HEK293 (cell line): ENCODE measurements around the gene ARHGAP5.
A peak's percentile ranks its signal among the peaks of the same experiment; 100 is the strongest.

ENCODE experiments used
- BCL11B ChIP-seq: fragments of 450-650 bp; formaldehyde crosslinking; IDR thresholded peaks from 2 replicates; pipeline ENCODE4 v1.5.1; 2016; ENCODE audit warnings: low read depth, missing biosample characterization, missing genetic modification characterization
- FEZF1 ChIP-seq: fragments of 450-650 bp; formaldehyde crosslinking; IDR thresholded peaks from 2 replicates; pipeline ENCODE4 v1.5.1; 2016; ENCODE audit warnings: missing biosample characterization, missing genetic modification characterization
- GLIS1 ChIP-seq: fragments of 450-650 bp; formaldehyde crosslinking; IDR thresholded peaks from 2 replicates; pipeline ENCODE4 v1.5.1; 2016; ENCODE audit warnings: missing biosample characterization, missing genetic modification characterization
- HOXD13 ChIP-seq: sonication (generic); formaldehyde crosslinking; IDR thresholded peaks from 2 replicates; pipeline ENCODE4 v1.8.0; 2022; ENCODE audit warnings: missing genetic modification reagents, borderline replicate concordance
- KLF9 ChIP-seq: fragments of 450-650 bp; formaldehyde crosslinking; IDR thresholded peaks from 2 replicates; pipeline ENCODE4 v1.5.1; 2016; ENCODE audit warnings: missing biosample characterization, missing genetic modification characterization, low read depth
- RBAK ChIP-seq: fragments of 450-650 bp; formaldehyde crosslinking; IDR thresholded peaks from 2 replicates; pipeline ENCODE4 v1.5.1; 2016; ENCODE audit warnings: missing biosample characterization, missing genetic modification characterization
- REPIN1 ChIP-seq: fragments of 450-650 bp; formaldehyde crosslinking; IDR thresholded peaks from 2 replicates; pipeline ENCODE4 v1.5.1; 2017; ENCODE audit warnings: missing biosample characterization, missing genetic modification characterization, low read depth
- TCF7L2 ChIP-seq: IDR thresholded peaks from 2 replicates; pipeline ENCODE4 v1.6.1; 2011; ENCODE audit warnings: low read depth, mild to moderate bottlenecking, inconsistent platforms, low read length, moderate library complexity, borderline replicate concordance
- TRIM28 ChIP-seq: IDR thresholded peaks from 2 replicates; pipeline ENCODE4 v1.6.1; 2011; ENCODE audit warnings: low read length, control low read depth, borderline replicate concordance
- YY1 ChIP-seq: fragments of 450-650 bp; formaldehyde crosslinking; IDR thresholded peaks from 2 replicates; pipeline ENCODE4 v1.5.1; 2018; ENCODE audit warnings: missing biosample characterization, missing genetic modification characterization
- ZNF10 ChIP-seq: fragments of 450-650 bp; formaldehyde crosslinking; IDR thresholded peaks from 2 replicates; pipeline ENCODE4 v1.5.1; 2017; ENCODE audit warnings: missing biosample characterization, missing genetic modification characterization
- ZNF155 ChIP-seq: fragments of 450-650 bp; formaldehyde crosslinking; IDR thresholded peaks from 2 replicates; pipeline ENCODE4 v1.5.1; 2016; ENCODE audit warnings: missing biosample characterization, missing genetic modification characterization
- ZNF16 ChIP-seq: fragments of 450-650 bp; formaldehyde crosslinking; IDR thresholded peaks from 2 replicates; pipeline ENCODE4 v1.5.1; 2016; ENCODE audit warnings: low read depth, missing biosample characterization, missing genetic modification characterization
- ZNF248 ChIP-seq: fragments of 450-650 bp; formaldehyde crosslinking; IDR thresholded peaks from 2 replicates; pipeline ENCODE4 v1.5.1; 2017; ENCODE audit warnings: missing biosample characterization, missing genetic modification characterization
- ZNF311 ChIP-seq: fragments of 450-650 bp; formaldehyde crosslinking; IDR thresholded peaks from 2 replicates; pipeline ENCODE4 v1.5.1; 2017; ENCODE audit warnings: missing biosample characterization, missing genetic modification characterization, borderline replicate concordance
- ZNF366 ChIP-seq: fragments of 450-650 bp; formaldehyde crosslinking; conservative IDR thresholded peaks from 2 replicates; pipeline ENCODE4 v1.5.1; 2016; ENCODE audit warnings: missing biosample characterization, missing genetic modification characterization
- ZNF391 ChIP-seq: fragments of 450-650 bp; formaldehyde crosslinking; IDR thresholded peaks from 2 replicates; pipeline ENCODE4 v1.5.1; 2016; ENCODE audit warnings: low read depth, missing biosample characterization, missing genetic modification characterization, borderline replicate concordance
- ZNF394 ChIP-seq: fragments of 450-650 bp; formaldehyde crosslinking; IDR thresholded peaks from 2 replicates; pipeline ENCODE4 v1.5.1; 2016; ENCODE audit warnings: missing biosample characterization, missing genetic modification characterization, mild to moderate bottlenecking, moderate library complexity, borderline replicate concordance
- ZNF48 ChIP-seq: fragments of 450-650 bp; formaldehyde crosslinking; IDR thresholded peaks from 2 replicates; pipeline ENCODE4 v1.5.1; 2016; ENCODE audit warnings: missing biosample characterization, missing genetic modification characterization
- ZNF624 ChIP-seq: fragments of 450-650 bp; formaldehyde crosslinking; IDR thresholded peaks from 2 replicates; pipeline ENCODE4 v1.5.1; 2017; ENCODE audit warnings: missing biosample characterization, missing genetic modification characterization
- ZNF654 ChIP-seq: fragments of 450-650 bp; formaldehyde crosslinking; IDR thresholded peaks from 2 replicates; pipeline ENCODE4 v1.5.1; 2016; ENCODE audit warnings: low read depth, missing biosample characterization, missing genetic modification characterization
- ZNF664 ChIP-seq: fragments of 450-650 bp; formaldehyde crosslinking; IDR thresholded peaks from 2 replicates; pipeline ENCODE4 v1.5.1; 2016; ENCODE audit warnings: missing biosample characterization, missing genetic modification characterization
- ZNF76 ChIP-seq: fragments of 450-650 bp; formaldehyde crosslinking; IDR thresholded peaks from 2 replicates; pipeline ENCODE4; 2016; ENCODE audit warnings: low read depth, missing biosample characterization, missing genetic modification characterization, borderline replicate concordance
- ZNF837 ChIP-seq: fragments of 450-650 bp; formaldehyde crosslinking; IDR thresholded peaks from 2 replicates; pipeline ENCODE4 v1.5.1; 2016; ENCODE audit warnings: missing biosample characterization, missing genetic modification characterization
- ZNF843 ChIP-seq: fragments of 450-650 bp; formaldehyde crosslinking; IDR thresholded peaks from 2 replicates; pipeline ENCODE4 v1.5.1; 2016; ENCODE audit warnings: missing biosample characterization, missing genetic modification characterization
- ZXDB ChIP-seq: fragments of 450-650 bp; formaldehyde crosslinking; IDR thresholded peaks from 2 replicates; pipeline ENCODE4 v1.5.1; 2016; ENCODE audit warnings: missing biosample characterization, missing genetic modification characterization
- TF ChIP-seq, protein P1 (sequence below): fragments of 450-650 bp; formaldehyde crosslinking; IDR thresholded peaks from 2 replicates; pipeline ENCODE4 v1.5.1; 2016; ENCODE audit warnings: missing biosample characterization, missing genetic modification characterization, low read depth
- TF ChIP-seq, protein P2 (sequence below): fragments of 450-650 bp; formaldehyde crosslinking; IDR thresholded peaks from 2 replicates; pipeline ENCODE4 v1.5.1; 2016; ENCODE audit warnings: missing biosample characterization, missing genetic modification characterization
- TF ChIP-seq, protein P3 (sequence below): fragments of 450-650 bp; formaldehyde crosslinking; IDR thresholded peaks from 2 replicates; pipeline ENCODE4 v1.5.1; 2016; ENCODE audit warnings: missing biosample characterization, missing genetic modification characterization
- TF ChIP-seq, protein P4 (sequence below): fragments of 450-650 bp; formaldehyde crosslinking; IDR thresholded peaks from 2 replicates; pipeline ENCODE4 v1.5.1; 2016; ENCODE audit warnings: missing biosample characterization, missing genetic modification characterization
- TF ChIP-seq, protein P5 (sequence below): fragments of 450-650 bp; formaldehyde crosslinking; IDR thresholded peaks from 2 replicates; pipeline ENCODE4 v1.5.1; 2016; ENCODE audit warnings: missing biosample characterization, missing genetic modification characterization

Gene ARHGAP5

DNA sequence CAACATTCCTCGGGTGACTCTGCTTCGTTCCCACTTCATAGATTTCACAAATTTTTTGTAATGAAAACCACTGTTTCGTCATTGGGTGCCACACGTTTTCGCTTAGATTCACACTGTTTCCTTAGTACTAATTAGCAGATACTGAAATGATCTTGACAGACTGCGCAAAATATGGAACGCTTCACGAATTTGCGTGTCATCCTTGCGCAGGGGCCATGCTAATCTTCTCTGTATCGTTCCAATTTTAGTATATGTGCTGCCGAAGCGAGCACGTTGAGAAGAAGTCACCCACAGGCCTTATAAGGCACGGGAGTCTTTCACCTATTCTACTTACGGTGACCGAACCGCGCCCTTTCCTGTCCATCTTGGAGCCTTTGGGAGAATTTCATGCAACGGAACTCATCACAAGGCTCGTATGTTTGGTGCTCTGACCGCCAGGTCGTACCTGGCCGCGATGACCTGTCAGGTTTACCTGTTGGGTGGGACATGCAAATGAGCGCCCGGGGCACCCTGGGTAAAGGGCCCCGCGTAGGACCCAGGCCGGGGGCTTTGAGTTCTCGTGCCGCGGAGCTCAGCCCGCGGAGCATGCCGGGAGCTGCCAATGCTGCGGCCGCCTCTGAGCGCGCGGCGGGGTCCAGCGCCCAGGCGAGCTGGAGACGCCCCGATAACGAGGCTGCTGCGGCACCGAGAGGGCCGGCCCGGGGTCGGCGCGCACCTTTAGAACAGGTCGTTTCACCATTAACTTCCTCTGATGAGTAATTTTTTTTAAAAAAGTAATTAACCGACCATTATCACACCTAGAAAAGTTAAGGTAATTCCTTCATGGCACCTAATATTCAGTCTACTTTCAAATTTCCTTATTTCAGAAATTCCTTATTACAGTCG lies 126.1 kb downstream of the ARHGAP5 start, which contains the start of gene RNU6-8 (continued):
- peak; percentile 51; the same call in 1 of the 2 replicates for TF ChIP-seq YY1 (tag by site-specific recombination)
- 0 out of 2 replicates have a peak, but pooled peaks have one; percentile 62 for TF ChIP-seq ZNF391 (tag by site-specific recombination)
- TF ChIP-seq ZNF366 (tag by site-specific recombination), result peak; percentile 84; the same call in 1 of the 2 replicates
- TF ChIP-seq, protein P1, sequence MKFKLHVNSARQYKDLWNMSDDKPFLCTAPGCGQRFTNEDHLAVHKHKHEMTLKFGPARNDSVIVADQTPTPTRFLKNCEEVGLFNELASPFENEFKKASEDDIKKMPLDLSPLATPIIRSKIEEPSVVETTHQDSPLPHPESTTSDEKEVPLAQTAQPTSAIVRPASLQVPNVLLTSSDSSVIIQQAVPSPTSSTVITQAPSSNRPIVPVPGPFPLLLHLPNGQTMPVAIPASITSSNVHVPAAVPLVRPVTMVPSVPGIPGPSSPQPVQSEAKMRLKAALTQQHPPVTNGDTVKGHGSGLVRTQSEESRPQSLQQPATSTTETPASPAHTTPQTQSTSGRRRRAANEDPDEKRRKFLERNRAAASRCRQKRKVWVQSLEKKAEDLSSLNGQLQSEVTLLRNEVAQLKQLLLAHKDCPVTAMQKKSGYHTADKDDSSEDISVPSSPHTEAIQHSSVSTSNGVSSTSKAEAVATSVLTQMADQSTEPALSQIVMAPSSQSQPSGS, result no peak
- TF ChIP-seq ZNF311, result no peak
- no peak for TF ChIP-seq ZNF837 (tag by site-specific recombination)
- TF ChIP-seq, protein P2, sequence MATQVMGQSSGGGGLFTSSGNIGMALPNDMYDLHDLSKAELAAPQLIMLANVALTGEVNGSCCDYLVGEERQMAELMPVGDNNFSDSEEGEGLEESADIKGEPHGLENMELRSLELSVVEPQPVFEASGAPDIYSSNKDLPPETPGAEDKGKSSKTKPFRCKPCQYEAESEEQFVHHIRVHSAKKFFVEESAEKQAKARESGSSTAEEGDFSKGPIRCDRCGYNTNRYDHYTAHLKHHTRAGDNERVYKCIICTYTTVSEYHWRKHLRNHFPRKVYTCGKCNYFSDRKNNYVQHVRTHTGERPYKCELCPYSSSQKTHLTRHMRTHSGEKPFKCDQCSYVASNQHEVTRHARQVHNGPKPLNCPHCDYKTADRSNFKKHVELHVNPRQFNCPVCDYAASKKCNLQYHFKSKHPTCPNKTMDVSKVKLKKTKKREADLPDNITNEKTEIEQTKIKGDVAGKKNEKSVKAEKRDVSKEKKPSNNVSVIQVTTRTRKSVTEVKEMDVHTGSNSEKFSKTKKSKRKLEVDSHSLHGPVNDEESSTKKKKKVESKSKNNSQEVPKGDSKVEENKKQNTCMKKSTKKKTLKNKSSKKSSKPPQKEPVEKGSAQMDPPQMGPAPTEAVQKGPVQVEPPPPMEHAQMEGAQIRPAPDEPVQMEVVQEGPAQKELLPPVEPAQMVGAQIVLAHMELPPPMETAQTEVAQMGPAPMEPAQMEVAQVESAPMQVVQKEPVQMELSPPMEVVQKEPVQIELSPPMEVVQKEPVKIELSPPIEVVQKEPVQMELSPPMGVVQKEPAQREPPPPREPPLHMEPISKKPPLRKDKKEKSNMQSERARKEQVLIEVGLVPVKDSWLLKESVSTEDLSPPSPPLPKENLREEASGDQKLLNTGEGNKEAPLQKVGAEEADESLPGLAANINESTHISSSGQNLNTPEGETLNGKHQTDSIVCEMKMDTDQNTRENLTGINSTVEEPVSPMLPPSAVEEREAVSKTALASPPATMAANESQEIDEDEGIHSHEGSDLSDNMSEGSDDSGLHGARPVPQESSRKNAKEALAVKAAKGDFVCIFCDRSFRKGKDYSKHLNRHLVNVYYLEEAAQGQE, result 0 out of 2 replicates have a peak, but pooled peaks have one; percentile 31
- no peak for TF ChIP-seq FEZF1 (tag by site-specific recombination)
- TF ChIP-seq ZNF654 (tag by site-specific recombination), result no peak
- TF ChIP-seq ZNF248 (tag by site-specific recombination), result no peak
- TF ChIP-seq TCF7L2, result no peak
- peak; percentile 16; the same call in 1 of the 2 replicates for TF ChIP-seq GLIS1 (tag by site-specific recombination)
- no peak for TF ChIP-seq TRIM28
- TF ChIP-seq, protein P3, sequence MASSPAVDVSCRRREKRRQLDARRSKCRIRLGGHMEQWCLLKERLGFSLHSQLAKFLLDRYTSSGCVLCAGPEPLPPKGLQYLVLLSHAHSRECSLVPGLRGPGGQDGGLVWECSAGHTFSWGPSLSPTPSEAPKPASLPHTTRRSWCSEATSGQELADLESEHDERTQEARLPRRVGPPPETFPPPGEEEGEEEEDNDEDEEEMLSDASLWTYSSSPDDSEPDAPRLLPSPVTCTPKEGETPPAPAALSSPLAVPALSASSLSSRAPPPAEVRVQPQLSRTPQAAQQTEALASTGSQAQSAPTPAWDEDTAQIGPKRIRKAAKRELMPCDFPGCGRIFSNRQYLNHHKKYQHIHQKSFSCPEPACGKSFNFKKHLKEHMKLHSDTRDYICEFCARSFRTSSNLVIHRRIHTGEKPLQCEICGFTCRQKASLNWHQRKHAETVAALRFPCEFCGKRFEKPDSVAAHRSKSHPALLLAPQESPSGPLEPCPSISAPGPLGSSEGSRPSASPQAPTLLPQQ (tag by site-specific recombination), result peak; percentile 35; the same call in 1 of the 2 replicates
- TF ChIP-seq RBAK, result no peak
- 0 out of 2 replicates have a peak, but pooled peaks have one; percentile 14 for TF ChIP-seq ZNF843 (tag by site-specific recombination)
- peak; percentile 61; the same call in 1 of the 2 replicates for TF ChIP-seq ZNF394 (tag by site-specific recombination)
- no peak for TF ChIP-seq HOXD13 (CRISPR knock-in tag)
- TF ChIP-seq ZNF664 (tag by site-specific recombination), result peak; percentile 41; the same call in 1 of the 2 replicates
- no peak for TF ChIP-seq BCL11B (tag by site-specific recombination)
- TF ChIP-seq, protein P4, sequence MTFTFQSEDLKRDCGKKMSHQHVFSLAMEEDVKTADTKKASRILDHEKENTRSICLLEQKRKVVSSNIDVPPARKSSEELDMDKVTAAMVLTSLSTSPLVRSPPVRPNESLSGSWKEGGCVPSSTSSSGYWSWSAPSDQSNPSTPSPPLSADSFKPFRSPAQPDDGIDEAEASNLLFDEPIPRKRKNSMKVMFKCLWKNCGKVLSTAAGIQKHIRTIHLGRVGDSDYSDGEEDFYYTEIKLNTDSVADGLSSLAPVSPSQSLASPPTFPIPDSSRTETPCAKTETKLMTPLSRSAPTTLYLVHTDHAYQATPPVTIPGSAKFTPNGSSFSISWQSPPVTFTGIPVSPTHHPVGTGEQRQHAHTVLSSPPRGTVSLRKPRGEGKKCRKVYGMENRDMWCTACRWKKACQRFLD (tag by site-specific recombination), result no peak
- TF ChIP-seq ZNF48, result no peak
- no peak for TF ChIP-seq KLF9 (tag by site-specific recombination)
- TF ChIP-seq, protein P5, sequence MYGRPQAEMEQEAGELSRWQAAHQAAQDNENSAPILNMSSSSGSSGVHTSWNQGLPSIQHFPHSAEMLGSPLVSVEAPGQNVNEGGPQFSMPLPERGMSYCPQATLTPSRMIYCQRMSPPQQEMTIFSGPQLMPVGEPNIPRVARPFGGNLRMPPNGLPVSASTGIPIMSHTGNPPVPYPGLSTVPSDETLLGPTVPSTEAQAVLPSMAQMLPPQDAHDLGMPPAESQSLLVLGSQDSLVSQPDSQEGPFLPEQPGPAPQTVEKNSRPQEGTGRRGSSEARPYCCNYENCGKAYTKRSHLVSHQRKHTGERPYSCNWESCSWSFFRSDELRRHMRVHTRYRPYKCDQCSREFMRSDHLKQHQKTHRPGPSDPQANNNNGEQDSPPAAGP (tag by site-specific recombination), result peak; percentile 60; the same call in 1 of the 2 replicates
- peak; percentile 95 for TF ChIP-seq ZXDB (tag by site-specific recombination)
- no peak for TF ChIP-seq ZNF624
- no peak for TF ChIP-seq ZNF155 (tag by site-specific recombination)
- TF ChIP-seq ZNF76, result peak; percentile 96
- peak; percentile 51 for TF ChIP-seq ZNF10
- TF ChIP-seq REPIN1 (tag by site-specific recombination), result 0 out of 2 replicates have a peak, but pooled peaks have one; percentile 58
- 0 out of 2 replicates have a peak, but pooled peaks have one; percentile 13 for TF ChIP-seq ZNF16 (tag by site-specific recombination)
